ENCODE data around the gene CFAP97D2. TPM values are rescaled to one million over a fixed set of nuclear protein-coding genes. Genes with fewer than 3 reads are reported as not detected.

Gene CFAP97D2
- total RNA-seq, 1 donor from 2014 or later: not detected

DNA sequence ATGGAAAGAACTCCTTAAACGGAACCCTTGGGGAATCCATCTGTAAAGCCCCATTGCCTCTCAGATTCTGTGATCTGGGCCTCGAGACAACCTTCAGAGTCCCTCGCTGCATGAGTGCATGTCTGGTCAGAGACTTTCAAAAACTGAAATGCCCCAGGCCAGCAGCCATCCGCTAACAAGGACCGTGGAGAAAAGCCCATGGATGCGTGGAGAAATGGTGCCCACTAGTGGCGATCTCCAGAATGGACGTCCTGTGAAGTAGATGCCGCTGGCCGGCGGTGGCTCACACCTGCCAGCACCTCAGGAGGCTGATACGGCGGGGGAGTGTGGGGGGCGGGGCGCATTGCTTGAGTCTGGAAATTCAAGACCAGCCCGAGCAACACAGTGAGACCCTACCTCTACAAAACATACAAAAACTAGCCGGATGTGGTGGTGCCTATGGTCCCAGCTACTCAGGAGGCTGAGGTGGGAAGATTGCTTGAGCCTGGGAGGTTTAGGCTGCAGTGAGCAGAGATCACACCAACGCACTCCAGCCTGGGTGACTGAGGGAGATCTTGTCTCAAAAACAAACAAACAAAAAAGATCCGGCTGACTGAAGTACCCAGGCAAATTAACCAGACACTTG lies 47.8 kb downstream of the CFAP97D2 start:
- Histone ChIP-seq H3K9me3 (no peaks in the 10 kb centered on the region), H3K27ac (no peak overlapping the region), H3K36me3 (no peaks in the 10 kb centered on the region), H3K27me3 (no peaks in the 10 kb centered on the region), H3K4me3 (no peak overlapping the region), H3K4me1 (no peaks in the 10 kb centered on the region)
- peak; percentile 33 to 93 for DNase-seq (ENCODE audit: low spot score in 2 of 2)
- TF ChIP-seq, protein P1, sequence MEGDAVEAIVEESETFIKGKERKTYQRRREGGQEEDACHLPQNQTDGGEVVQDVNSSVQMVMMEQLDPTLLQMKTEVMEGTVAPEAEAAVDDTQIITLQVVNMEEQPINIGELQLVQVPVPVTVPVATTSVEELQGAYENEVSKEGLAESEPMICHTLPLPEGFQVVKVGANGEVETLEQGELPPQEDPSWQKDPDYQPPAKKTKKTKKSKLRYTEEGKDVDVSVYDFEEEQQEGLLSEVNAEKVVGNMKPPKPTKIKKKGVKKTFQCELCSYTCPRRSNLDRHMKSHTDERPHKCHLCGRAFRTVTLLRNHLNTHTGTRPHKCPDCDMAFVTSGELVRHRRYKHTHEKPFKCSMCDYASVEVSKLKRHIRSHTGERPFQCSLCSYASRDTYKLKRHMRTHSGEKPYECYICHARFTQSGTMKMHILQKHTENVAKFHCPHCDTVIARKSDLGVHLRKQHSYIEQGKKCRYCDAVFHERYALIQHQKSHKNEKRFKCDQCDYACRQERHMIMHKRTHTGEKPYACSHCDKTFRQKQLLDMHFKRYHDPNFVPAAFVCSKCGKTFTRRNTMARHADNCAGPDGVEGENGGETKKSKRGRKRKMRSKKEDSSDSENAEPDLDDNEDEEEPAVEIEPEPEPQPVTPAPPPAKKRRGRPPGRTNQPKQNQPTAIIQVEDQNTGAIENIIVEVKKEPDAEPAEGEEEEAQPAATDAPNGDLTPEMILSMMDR (IDR thresholded peaks at IDR 0.05): peak; percentile 98
- intact Hi-C loops (cut with DNase I): loop anchor here (1.0 to 5.0 kb wide), 3 partner anchors 162 to 410 kb away; no protein-coding TSS in a partner anchor

DNA sequence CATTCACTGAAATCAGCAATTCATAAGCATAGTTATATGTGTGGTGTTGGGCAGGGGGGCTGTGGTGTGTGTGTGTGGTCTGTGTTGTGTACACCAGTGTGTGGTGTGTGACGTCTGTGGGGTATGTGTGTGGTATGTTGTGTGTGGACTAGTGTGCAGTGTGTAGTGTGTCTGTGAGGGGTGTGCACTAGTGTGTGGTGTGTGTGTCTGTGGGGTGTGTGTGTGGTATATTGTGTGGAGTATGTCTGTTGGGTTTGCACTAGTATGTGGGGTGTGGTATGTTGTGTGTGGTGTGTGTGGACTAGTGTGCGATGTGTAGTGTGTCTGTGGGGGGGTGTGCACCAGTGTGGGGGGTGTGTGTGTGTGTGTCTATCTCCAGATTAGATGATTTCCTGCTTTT lies 48.5 kb downstream of the CFAP97D2 start:
- intact Hi-C loops (cut with DNase I): loop anchor here (2.0 to 5.0 kb wide), 2 partner anchors 163 to 410 kb away; no protein-coding TSS in a partner anchor
- Histone ChIP-seq H3K27me3 (no peaks in the 10 kb centered on the region), H3K36me3 (no peaks in the 10 kb centered on the region), H3K4me1 (no peaks in the 10 kb centered on the region), H3K27ac (no peak overlapping the region), H3K9me3 (no peaks in the 10 kb centered on the region), H3K4me3 (no peak overlapping the region)
- no peak for DNase-seq (ENCODE audit: low spot score in 2 of 2)
- TF ChIP-seq, protein P1 (IDR thresholded peaks at IDR 0.05): no peak

DNA sequence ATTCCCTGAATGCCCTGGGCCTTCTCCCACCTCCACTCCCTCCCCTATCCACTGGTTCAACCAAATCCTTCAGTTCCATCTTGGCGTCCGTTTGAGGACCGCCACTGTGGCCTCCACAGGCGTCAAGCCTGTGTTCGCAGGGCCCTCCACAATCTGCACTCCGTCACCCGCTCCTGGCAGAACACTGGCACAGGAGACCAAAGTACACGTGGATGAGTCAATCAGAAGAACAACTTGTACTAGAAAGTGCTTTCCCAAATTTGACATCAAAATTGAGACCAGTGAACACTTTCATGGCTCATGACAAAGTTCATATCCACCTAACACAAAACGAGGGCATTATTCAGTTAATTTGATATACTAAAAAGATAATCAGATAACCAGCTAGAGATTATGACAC lies 49.1 kb downstream of the CFAP97D2 start:
- H3K36me3 ChIP-seq: no peaks in the 10 kb centered on the region
- H3K4me3 ChIP-seq: no peak overlapping the region
- no peaks in the 10 kb centered on the region for H3K4me1 ChIP-seq
- DNase-seq (ENCODE audit: low spot score in 2 of 2): no peak
- no peaks in the 10 kb centered on the region for H3K9me3 ChIP-seq
- no peaks in the 10 kb centered on the region for H3K27me3 ChIP-seq
- intact Hi-C loops (cut with DNase I): loop anchor here (5.0 kb wide), 1 partner anchor 411 kb away; no protein-coding TSS in a partner anchor
- TF ChIP-seq, protein P1 (IDR thresholded peaks at IDR 0.05): no peak
- H3K27ac ChIP-seq: no peak overlapping the region

DNA sequence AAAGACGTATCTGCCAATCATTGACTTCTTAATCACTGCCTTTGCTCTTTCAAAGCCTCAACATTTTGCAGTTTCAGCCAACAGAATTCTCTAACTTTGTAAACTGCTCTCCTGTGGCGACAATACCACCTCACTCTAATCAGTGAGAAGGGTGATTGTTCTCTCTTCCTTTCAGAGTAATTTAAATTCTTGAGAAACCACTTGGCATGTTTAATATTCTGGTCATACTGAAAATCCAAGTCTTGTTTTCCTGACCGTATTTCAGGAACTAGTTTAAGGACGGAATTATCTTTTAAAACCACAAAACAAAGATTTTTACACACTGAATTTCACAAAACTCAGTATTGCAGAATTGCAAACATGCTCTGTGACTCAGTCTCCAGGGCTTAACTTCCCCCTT lies 50.4 kb downstream of the CFAP97D2 start:
- intact Hi-C loops (cut with DNase I): loop anchor here (5.0 kb wide), 1 partner anchor 412 kb away; no protein-coding TSS in a partner anchor
- DNase-seq (ENCODE audit: low spot score in 2 of 2): no peak

DNA sequence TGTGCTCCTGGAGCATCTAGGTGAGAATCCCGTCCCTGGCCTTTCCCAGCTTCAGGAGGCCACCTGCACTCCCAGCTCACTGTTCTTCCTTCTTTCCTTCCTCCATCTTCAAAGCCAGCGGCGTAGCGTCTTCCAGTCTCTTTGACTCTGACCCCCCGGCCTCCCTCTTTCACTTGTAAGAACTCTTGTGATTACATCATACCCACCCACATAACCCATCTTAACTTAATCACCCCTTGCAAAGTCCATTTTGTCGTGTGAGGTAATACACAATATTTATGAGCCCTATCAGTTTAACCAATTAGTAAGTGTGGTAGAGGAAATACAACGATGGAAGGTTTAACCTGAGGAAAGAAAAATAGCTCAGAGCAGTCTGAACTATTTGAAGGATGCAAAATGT lies 51.1 kb downstream of the CFAP97D2 start:
- Histone ChIP-seq H3K4me3 (no peak overlapping the region), H3K4me1 (no peaks in the 10 kb centered on the region), H3K36me3 (no peaks in the 10 kb centered on the region), H3K9me3 (no peaks in the 10 kb centered on the region), H3K27me3 (no peaks in the 10 kb centered on the region), H3K27ac (no peak overlapping the region)
- DNase-seq (ENCODE audit: low spot score in 2 of 2): no peak
- TF ChIP-seq, protein P1 (IDR thresholded peaks at IDR 0.05): no peak
- intact Hi-C loops (cut with DNase I): no loop called here

More for the DNA sequence above, 50.4 kb downstream of the CFAP97D2 start:
- Histone ChIP-seq H3K4me3 (no peak overlapping the region), H3K27me3 (no peaks in the 10 kb centered on the region), H3K36me3 (no peaks in the 10 kb centered on the region), H3K9me3 (no peaks in the 10 kb centered on the region), H3K4me1 (no peaks in the 10 kb centered on the region), H3K27ac (no peak overlapping the region)
- TF ChIP-seq, protein P1 (IDR thresholded peaks at IDR 0.05): no peak

Data from ascending aorta (tissue), 2 donors.